ENCODE data around the gene LRCH4.

GRCh38 chr7:100546926-100547800 is 38.8 kb downstream of the LRCH4 start:
- TF ChIP-seq POLR2AphosphoS2 (conservative IDR thresholded peaks at IDR 0.05; ENCODE audit: low read length) = no peak
- TF ChIP-seq BHLHE40 (IDR thresholded peaks at IDR 0.05; ENCODE audit: low read depth, low read length) = no peak
- no peak for TF ChIP-seq CTCF (IDR thresholded peaks at IDR 0.05)
- no peak for TF ChIP-seq POLR2A (IDR thresholded peaks at IDR 0.05; ENCODE audit: low read length)
- no peak for TF ChIP-seq SMC3 (IDR thresholded peaks at IDR 0.05)
- no peak for TF ChIP-seq EP300 (IDR thresholded peaks at IDR 0.05)
- TF ChIP-seq MAFK (IDR thresholded peaks at IDR 0.05; ENCODE audit: partially characterized antibody) = no peak
- no peak for TF ChIP-seq SREBF2 (IDR thresholded peaks at IDR 0.05)

All from A549 (cell line).